Glutamatergic neuron (in vitro differentiated cells): ENCODE measurements around the gene DUSP16. TPM values are rescaled to one million over a fixed set of nuclear protein-coding genes. Genes with fewer than 3 reads are reported as not detected.

Source experiments
- DNase-seq: peaks from one replicate; pipeline ENCODE4 v3.0.0; 2022
- H3K27ac Mint-ChIP-seq: one replicate; pipeline ENCODE4 v1.8.0; 2020; ENCODE audit warnings: mild to moderate bottlenecking, mixed read lengths, inconsistent platforms; ENCODE audit not compliant: unreplicated experiment
- H3K27me3 Mint-ChIP-seq: one replicate; pipeline ENCODE4 v1.8.0; 2020; ENCODE audit warnings: mild to moderate bottlenecking, moderate library complexity, mixed read lengths, inconsistent platforms; ENCODE audit not compliant: unreplicated experiment
- H3K36me3 Mint-ChIP-seq: one replicate; pipeline ENCODE4 v1.8.0; 2020; ENCODE audit warnings: mild to moderate bottlenecking, mixed read lengths, inconsistent platforms; ENCODE audit not compliant: unreplicated experiment
- H3K4me1 Mint-ChIP-seq: one replicate; pipeline ENCODE4 v1.8.0; 2020; ENCODE audit warnings: mild to moderate bottlenecking, low read depth, mixed read lengths, inconsistent platforms; ENCODE audit not compliant: unreplicated experiment
- H3K4me3 Mint-ChIP-seq: one replicate; pipeline ENCODE4 v1.8.0; 2020; ENCODE audit warnings: mild to moderate bottlenecking, mixed read lengths, inconsistent platforms; ENCODE audit not compliant: unreplicated experiment
- H3K9me3 Mint-ChIP-seq: one replicate; pipeline ENCODE4 v1.8.0; 2020; ENCODE audit warnings: mild to moderate bottlenecking, moderate library complexity, mixed read lengths, inconsistent platforms; ENCODE audit not compliant: unreplicated experiment
- total RNA-seq: library from RNA; stranded (reverse); fragmentation: NEBNext Ultra II Directional; extraction: Animal tissue kit (Norgen Biotek cat#: 25700); gene quantifications from one replicate; pipeline ENCODE4 v1.2.1, GENCODE V29; 2021; ENCODE audit not compliant: unreplicated experiment
- TF ChIP-seq, protein P1 (sequence below): fragments of 200-600 bp; sonication (generic); IDR thresholded peaks from one replicate; pipeline ENCODE4 v1.5.0; 2021; ENCODE audit not compliant: partially characterized antibody, unreplicated experiment

The DUSP16 gene
- total RNA-seq, 1 donor from 2014 or later: 39.0 TPM

DNA sequence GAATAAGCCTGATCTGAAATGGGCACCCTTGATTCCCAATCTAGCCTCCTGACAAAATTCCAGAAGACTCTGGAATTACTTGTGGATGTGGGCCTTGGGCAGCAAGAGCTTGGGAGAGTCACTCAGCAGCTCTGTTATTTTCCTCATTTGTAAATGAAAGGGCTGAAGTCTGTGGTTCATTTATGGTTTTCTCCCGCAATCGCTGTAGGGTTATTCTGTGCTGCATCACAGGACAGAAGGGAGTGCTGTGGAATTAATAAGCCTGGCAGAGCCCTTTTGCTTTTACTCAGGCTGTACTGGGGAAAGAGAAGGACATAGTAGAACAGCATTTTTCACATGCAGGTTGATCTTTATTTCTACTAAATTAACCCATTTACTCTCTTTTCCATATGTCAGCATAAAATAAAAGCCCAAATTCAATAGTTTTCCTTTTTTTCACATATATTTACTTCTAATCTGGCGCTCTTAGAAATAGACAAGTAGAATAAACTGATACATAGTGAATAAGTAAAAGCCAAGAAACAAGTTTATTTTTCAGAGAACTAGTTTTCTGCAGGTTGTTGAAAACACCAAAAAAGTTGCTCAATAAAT is 49.2 kb downstream of the DUSP16 start:
- DNase-seq: no peak
- Mint-ChIP-seq H3K36me3 (no peaks in the 10 kb centered on the region), H3K4me1 (no peaks in the 10 kb centered on the region), H3K27ac (no peak overlapping the region), H3K4me3 (no peak overlapping the region), H3K27me3 (no peaks in the 10 kb centered on the region), H3K9me3 (no peaks in the 10 kb centered on the region)
- TF ChIP-seq, protein P1, sequence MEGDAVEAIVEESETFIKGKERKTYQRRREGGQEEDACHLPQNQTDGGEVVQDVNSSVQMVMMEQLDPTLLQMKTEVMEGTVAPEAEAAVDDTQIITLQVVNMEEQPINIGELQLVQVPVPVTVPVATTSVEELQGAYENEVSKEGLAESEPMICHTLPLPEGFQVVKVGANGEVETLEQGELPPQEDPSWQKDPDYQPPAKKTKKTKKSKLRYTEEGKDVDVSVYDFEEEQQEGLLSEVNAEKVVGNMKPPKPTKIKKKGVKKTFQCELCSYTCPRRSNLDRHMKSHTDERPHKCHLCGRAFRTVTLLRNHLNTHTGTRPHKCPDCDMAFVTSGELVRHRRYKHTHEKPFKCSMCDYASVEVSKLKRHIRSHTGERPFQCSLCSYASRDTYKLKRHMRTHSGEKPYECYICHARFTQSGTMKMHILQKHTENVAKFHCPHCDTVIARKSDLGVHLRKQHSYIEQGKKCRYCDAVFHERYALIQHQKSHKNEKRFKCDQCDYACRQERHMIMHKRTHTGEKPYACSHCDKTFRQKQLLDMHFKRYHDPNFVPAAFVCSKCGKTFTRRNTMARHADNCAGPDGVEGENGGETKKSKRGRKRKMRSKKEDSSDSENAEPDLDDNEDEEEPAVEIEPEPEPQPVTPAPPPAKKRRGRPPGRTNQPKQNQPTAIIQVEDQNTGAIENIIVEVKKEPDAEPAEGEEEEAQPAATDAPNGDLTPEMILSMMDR: no peak

DNA sequence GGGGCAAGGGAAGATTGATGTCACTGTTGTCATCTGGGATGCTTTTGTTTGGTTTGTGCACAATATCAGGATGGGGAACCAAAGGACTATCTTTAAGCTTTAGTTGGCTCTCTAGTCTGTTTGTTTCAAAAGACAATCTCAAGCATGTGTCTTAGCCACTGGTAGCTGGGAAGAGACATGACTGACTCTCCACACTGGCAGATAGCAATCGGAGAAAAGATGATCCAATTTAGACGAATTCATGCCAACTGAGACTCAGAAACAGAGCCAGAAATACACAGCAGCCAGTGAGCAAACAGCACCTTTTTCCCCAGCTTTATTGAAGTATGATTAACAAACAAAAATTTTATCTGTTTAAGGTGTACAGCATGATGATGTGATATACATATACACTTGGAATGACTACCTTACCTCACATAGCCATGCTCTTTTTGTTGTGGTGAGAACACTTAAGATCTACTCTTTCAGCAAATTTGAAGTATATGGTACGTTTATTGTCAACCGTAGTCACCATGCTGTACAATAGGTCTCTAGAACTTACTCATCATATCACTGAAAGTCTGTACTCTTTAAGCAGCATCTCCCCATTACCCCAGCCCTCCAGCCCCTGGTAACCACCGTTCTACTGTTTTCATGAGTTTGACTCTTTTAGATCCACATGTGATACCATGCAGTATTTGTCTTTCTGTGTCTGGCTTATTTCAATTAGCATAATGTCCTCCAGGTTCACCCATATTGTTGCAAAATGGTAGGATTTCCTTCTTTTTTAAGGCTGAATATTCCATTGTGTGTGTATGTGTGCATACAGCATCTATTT is 50.6 kb downstream of the DUSP16 start:
- no peak overlapping the region for H3K4me3 Mint-ChIP-seq
- DNase-seq: no peak
- peaks cover under 1% of the 10 kb centered on the region for H3K4me1 Mint-ChIP-seq
- no peaks in the 10 kb centered on the region for H3K36me3 Mint-ChIP-seq
- TF ChIP-seq, protein P1: no peak
- no peaks in the 10 kb centered on the region for H3K27me3 Mint-ChIP-seq
- no peaks in the 10 kb centered on the region for H3K9me3 Mint-ChIP-seq
- H3K27ac Mint-ChIP-seq: no peak overlapping the region

DNA sequence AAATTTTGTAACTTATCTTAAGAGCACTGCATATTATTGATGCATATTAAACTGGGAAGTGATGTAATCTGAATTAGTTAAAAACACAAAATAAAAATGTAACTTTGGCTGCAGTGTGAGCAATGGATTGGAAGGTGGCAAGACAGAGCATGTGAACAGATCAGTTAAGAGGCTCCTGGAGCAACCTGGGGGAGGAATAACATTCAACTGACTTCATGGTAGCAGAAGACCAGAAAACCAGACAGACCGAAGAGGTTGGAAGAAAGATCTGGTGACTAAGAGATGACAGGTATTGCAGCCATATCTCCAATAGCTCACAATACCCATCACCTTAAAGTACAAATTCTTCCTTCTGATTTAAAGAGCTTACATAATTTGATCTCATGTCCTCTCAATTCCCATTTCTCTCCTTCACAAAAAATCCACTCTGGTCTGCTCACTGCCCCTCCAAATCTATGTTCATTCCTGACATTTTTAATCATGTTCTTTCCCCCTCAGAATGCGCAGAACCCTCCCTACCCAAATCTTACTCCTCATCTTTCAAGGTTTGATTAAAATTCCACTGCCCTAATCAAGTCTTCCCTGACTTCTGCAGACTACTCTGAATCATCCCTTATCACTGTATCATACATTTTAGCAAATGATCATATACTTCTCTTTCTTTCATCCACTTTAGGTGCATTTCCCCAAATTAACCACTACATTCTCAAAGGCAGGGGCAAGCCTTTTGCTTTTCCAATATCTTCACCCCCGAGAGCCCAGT is 51.5 kb downstream of the DUSP16 start:
- Mint-ChIP-seq H3K4me3 (no peak overlapping the region), H3K9me3 (no peaks in the 10 kb centered on the region), H3K36me3 (no peaks in the 10 kb centered on the region), H3K4me1 (peaks cover 9% of the 10 kb centered on the region), H3K27me3 (no peaks in the 10 kb centered on the region), H3K27ac (no peak overlapping the region)
- no peak for DNase-seq
- TF ChIP-seq, protein P1: no peak

DNA sequence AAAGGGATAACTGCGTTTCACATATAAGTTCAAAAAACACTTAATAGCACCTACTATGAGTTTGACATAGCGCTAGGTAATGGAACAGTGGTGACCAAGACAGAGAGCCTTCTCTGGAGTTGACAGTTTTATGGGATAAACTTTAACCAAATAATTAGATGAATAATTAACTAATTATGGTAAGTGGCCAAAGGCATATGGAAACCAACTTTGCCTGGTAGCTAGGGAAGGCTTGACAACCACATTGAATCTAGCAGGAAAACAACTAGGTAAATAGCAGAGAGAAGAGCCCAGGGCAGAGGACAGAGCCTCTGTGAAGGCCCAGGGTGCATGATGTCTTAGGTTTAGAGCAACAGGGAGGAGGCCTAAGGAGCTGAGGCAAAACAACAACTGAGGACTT is 52.1 kb downstream of the DUSP16 start:
- H3K36me3 Mint-ChIP-seq: no peaks in the 10 kb centered on the region
- no peaks in the 10 kb centered on the region for H3K9me3 Mint-ChIP-seq
- DNase-seq: no peak
- TF ChIP-seq, protein P1: no peak
- peaks cover 14% of the 10 kb centered on the region for H3K4me1 Mint-ChIP-seq
- H3K4me3 Mint-ChIP-seq: no peak overlapping the region
- H3K27me3 Mint-ChIP-seq: peaks cover 2% of the 10 kb centered on the region
- no peak overlapping the region for H3K27ac Mint-ChIP-seq
